HG03095 (cell line): ENCODE measurements around the gene ADAMTSL2.

ENCODE experiments used
- ATAC-seq: cut with Tn5 transposase; IDR thresholded peaks from one replicate; pipeline ENCODE4 v1.9.1; 2021; ENCODE audit warnings: moderate library complexity; ENCODE audit not compliant: unreplicated experiment

ADAMTSL2 gene

GRCh38 chr9:133603135-133603927, 68.8 kb downstream of the ADAMTSL2 start:
- ATAC-seq = no peak

GRCh38 chr9:133604214-133604613, 69.7 kb downstream of the ADAMTSL2 start:
- ATAC-seq = no peak

- no peak for ATAC-seq
Observed at GRCh38 chr9:133604856-133605255, 70.4 kb downstream of the ADAMTSL2 start.

- no peak for ATAC-seq
Observed at GRCh38 chr9:133605446-133605845, 70.9 kb downstream of the ADAMTSL2 start.

GRCh38 chr9:133605856-133606707, 71.6 kb downstream of the ADAMTSL2 start:
- no peak for ATAC-seq

GRCh38 chr9:133606708-133607025, 72.2 kb downstream of the ADAMTSL2 start:
- ATAC-seq = no peak

GRCh38 chr9:133607381-133607780, 72.9 kb downstream of the ADAMTSL2 start:
- no peak for ATAC-seq

- no peak for ATAC-seq
Observed at GRCh38 chr9:133607976-133608375, 73.5 kb downstream of the ADAMTSL2 start.

GRCh38 chr9:133608382-133608781, 73.9 kb downstream of the ADAMTSL2 start:
- ATAC-seq = no peak

GRCh38 chr9:133608889-133609288, 74.4 kb downstream of the ADAMTSL2 start:
- ATAC-seq = no peak

- no peak for ATAC-seq
Observed at GRCh38 chr9:133609311-133610098, 75.0 kb downstream of the ADAMTSL2 start, which contains the start of gene FAM163B. TSS of gene FAM163B (minus strand) at chr9:133609389. CDS start at chr9:133580223, 29,166 bp downstream.

- no peak for ATAC-seq
Observed at GRCh38 chr9:133610845-133611244, 76.3 kb downstream of the ADAMTSL2 start.

GRCh38 chr9:133612051-133612450, 77.5 kb downstream of the ADAMTSL2 start:
- ATAC-seq = no peak

GRCh38 chr9:133612816-133613215, 78.3 kb downstream of the ADAMTSL2 start:
- ATAC-seq = no peak

- ATAC-seq = no peak
Observed at GRCh38 chr9:133613432-133613831, 78.9 kb downstream of the ADAMTSL2 start.

- no peak for ATAC-seq
Observed at GRCh38 chr9:133614056-133614455, 79.6 kb downstream of the ADAMTSL2 start.

GRCh38 chr9:133614678-133615077, 80.2 kb downstream of the ADAMTSL2 start:
- no peak for ATAC-seq

- no peak for ATAC-seq
Observed at GRCh38 chr9:133615186-133615585, 80.7 kb downstream of the ADAMTSL2 start.

GRCh38 chr9:133615606-133616188, 81.2 kb downstream of the ADAMTSL2 start:
- no peak for ATAC-seq

GRCh38 chr9:133616643-133617405, 82.3 kb downstream of the ADAMTSL2 start:
- ATAC-seq = no peak
